Spleen (tissue), 7 donors: Measurements from ENCODE around the gene TENT5A.

Experiments used
- CTCF ChIP-seq, 11 experiments: fragments of 200-600 bp in 7 of 11; fragments of 450-650 bp in 4 of 11; sonication (generic) in 4 of 11; IDR thresholded peaks in 8 of 11; conservative IDR thresholded peaks in 3 of 11; 1 replicate in 7 of 11; 2 replicates in 4 of 11; pipeline versions ENCODE4 v1.4.0 to v1.8.0; 2016 to 2021; ENCODE audit warnings: antibody characterized with exemption in 11 of 11, inconsistent platforms in 4 of 11, mild to moderate bottlenecking in 1 of 11
- POLR2A ChIP-seq, 3 donors: fragments of 450-650 bp; IDR thresholded peaks; one replicate each; pipeline ENCODE4 v1.5.1; 2017; ENCODE audit warnings: antibody characterized with exemption in 3 of 3, mild to moderate bottlenecking in 1 of 3
- donor health status: DM: no; HTN: no; CAD: no; lungs with moderate emphysema.
- donor health status: DM: no; HTN: no; CAD: no.
- donor health status: DM: no; HTN: no; CAD: no.

- TF ChIP-seq POLR2A (IDR thresholded peaks at IDR 0.05), result no peak
- TF ChIP-seq CTCF (IDR thresholded peaks at IDR 0.05 in 8 of 11, conservative IDR thresholded peaks at IDR 0.05 in 3 of 11), result no peak
Measured at GRCh38 chr6:81764531-81764930, 12.1 kb upstream of the TENT5A start.
